Effector CD4-positive, alpha-beta T cell (primary cell): ENCODE data around the gene SCRT2. TPM values are rescaled to one million over a fixed set of nuclear protein-coding genes. Genes with fewer than 3 reads are reported as not detected.
"Not testable (repeated sequence)": the region's sequence is repeated elsewhere in the genome, so short reads cannot be mapped to it uniquely, and the experiment has no call there.

Experiments used
- DNase-seq: peaks from one replicate; pipeline ENCODE4 v3.0.0-alpha.2; 2020
- total RNA-seq: gene quantifications from one replicate; lab custom pipeline; 2026; lab: John Stamatoyannopoulos, UW

SCRT2 gene
- not detected for total RNA-seq

- DNase-seq = peak; percentile 33
Observed at GRCh38 chr20:675453-676314, at the start of gene SCRT2. Gene SCRT2, minus strand, starts transcription at chr20:675802. Its CDS starts 201 bp downstream, at chr20:675601.

DNA sequence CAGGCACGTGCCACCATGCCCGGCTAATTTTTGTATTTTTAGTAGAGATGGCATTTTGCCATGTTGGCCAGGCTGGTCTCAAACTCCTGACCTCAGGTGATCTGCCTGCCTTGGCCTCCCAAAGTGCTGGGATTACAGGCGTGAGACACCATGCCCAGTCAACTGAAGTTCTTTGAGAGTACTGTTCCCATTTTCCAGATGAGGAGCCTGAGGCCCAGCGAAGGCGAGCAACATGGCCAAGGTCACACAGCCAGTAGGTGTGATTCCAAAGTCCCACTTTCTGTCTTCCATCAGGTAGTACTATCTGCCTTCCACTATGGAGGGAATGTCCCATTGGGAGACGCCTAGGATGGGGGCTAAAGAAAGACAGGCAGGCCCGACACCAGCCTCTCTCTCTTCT lies 49.2 kb upstream of the SCRT2 start:
- DNase-seq = not testable (repeated sequence)

DNA sequence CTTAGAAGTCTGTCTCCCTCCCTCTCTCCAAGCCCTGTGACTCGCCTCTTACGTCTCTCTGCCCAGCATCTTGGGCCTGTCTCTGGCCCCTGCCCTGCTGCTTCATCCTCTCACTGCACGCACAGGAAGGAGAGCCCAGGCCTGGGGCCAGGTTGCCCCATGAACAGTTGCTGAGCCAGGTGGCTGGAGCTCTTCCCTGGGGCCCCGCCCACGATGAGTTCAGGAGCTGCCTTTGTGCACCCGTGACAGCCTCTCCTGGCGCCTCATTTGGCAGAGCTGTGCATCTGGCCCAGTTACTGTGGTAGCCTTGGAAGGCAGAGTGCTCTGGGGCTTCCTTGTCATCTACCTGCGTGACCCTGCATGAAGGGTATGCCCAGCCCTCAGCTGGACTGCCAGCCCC lies 48.2 kb upstream of the SCRT2 start:
- DNase-seq = no peak

- no peak for DNase-seq
Observed at GRCh38 chr20:722822-723644, 47.4 kb upstream of the SCRT2 start.

- DNase-seq = no peak
Observed at GRCh38 chr20:721876-722275, 46.3 kb upstream of the SCRT2 start.

DNA sequence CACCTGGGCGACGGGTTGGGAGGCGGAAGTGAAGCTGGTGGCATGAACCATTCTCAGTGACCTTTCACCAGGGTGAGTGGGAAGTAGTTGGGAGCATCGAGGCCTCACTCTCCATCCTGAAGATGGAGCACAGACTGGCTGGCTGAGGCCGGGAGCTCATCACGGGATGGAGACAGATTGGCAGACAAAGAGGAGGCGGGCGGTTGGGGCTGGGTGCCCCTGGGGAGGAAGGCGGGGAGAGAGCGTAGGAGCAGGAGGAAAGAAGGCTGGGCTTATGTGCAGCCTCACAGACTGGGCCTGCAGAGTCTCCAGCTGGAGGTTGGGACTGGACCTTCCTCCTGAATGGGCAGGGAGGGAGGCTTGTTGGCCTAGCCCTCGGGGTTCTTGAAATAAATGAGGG lies 44.2 kb upstream of the SCRT2 start:
- no peak for DNase-seq

DNA sequence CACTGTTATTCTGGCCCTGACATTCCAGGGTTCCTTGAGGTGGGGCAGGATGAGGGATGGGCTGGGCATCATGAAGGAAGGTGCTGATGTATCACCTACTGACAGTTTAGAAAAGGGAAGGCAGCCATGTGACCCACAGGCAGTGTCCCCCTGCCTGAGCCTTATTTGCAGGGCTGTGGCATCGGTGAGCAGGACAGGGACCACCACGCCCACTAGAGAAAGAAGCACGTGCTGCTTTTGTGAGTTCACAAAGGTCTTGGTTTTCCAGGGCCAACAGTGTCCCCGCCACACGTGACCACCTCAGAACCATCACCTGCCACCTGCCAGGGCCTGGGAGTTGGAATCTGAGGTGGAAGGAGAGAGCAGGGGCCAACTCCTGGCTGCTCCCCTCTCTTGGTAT lies 43.5 kb upstream of the SCRT2 start:
- no peak for DNase-seq

GRCh38 chr20:717832-718231 lies 42.2 kb upstream of the SCRT2 start:
- DNase-seq = no peak

GRCh38 chr20:717271-717670 lies 41.7 kb upstream of the SCRT2 start:
- DNase-seq = no peak

- DNase-seq = no peak
Observed at GRCh38 chr20:714453-714852, 38.9 kb upstream of the SCRT2 start.

DNA sequence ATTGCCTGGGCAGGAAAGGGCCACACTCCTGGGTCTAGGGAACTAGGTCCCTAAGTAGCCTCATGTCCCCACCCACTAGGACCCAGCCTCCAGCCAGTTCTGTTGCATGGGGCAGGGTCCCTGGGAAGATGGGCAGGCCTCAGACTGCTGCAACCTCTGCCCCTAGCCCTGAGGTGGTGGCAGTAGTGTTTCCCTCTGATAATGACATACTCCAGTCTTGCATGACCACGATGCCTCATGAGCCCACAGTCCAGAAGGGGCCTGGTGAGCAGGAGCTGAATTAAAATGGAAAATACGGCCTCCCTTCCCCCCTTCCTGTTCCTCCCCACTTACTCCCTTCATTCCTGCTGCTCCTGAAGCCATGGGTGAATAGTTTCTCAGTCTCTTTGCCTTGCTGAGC lies 36.0 kb upstream of the SCRT2 start:
- no peak for DNase-seq

GRCh38 chr20:710780-711450 lies 35.3 kb upstream of the SCRT2 start:
- DNase-seq = no peak

DNA sequence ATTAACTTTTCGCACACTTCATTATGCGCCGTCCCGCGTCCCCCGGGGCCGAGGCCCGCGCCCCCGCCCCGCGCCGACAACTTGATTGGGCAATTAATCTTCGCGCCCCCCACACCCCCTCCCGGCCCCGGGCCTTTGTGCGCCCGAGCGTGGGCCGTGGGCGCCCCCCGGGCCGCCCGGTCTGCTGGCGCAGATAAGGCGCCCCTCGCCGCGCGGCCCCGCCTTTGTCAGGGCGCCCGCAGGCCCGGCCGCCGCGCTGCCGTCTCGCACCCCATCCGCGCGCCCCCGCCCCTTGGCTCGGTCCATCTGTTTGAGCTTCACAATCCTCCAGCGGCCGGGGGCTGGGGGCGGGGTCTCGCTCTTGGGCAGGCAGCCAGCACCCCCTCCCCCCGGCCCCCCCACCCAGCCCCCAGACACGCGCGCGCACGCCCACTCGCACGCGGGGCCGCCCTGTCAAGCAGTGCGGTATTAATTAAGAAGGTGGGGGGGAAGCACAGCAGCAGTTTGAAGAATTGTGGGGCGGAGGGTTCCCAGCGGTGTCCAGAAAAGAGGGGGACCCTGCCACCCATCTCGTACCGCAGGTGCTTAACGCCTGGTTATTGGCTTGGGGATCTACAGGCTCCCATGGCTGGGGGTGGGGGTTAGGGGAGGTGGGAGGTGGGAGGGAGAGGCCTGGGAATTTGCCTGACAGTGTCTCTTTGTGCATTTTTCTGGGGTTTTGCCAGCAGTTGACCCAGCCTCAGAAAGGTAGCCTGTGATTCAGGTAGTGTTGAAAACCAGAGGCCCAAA lies 34.6 kb upstream of the SCRT2 start:
- no peak for DNase-seq

DNA sequence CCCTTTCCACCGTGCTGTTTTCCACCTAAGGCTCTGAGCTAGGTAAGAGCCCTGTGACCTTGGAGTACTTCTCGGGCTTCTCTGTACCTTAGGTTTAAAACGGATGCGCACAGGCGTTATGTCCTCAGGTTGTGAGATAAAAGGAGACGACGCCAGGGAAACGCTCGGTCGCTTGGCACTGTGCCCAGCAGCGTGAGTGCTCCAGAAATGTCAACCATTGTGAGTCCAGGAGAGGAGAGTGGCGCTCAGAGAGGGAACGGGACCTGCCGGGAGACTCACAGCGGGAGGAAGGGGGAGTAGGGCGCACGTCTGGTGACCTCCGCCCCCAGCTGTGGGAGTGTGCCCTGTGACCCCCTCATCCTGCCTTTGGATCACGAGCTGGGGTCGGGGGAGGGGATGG lies 33.8 kb upstream of the SCRT2 start:
- DNase-seq = no peak

- no peak for DNase-seq
Observed at GRCh38 chr20:708956-709355, 33.4 kb upstream of the SCRT2 start.

- DNase-seq = no peak
Observed at GRCh38 chr20:707451-708110, 32.0 kb upstream of the SCRT2 start.

- DNase-seq = no peak
Observed at GRCh38 chr20:706366-706885, 30.8 kb upstream of the SCRT2 start.

DNA sequence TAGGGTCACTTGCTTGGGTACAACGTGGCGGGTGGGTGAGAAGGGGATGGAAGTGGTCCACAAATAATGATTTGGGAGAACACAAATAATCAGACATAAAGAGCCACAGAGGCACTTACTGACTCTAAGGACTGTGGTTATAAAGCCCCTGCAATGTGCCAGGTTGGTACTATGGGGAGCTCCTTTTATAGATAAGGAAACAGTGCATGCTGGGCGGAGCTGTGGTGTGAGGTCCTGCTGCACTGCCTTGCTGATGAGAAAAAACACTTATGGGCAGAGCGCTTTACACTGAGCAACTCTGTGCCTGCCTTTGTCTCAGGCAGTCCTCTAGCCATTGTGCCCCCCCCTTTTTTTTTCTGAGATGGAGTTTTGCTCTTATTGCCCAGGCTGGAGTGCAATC lies 29.1 kb upstream of the SCRT2 start:
- no peak for DNase-seq

GRCh38 chr20:703426-703825 lies 27.8 kb upstream of the SCRT2 start:
- DNase-seq = no peak

DNA sequence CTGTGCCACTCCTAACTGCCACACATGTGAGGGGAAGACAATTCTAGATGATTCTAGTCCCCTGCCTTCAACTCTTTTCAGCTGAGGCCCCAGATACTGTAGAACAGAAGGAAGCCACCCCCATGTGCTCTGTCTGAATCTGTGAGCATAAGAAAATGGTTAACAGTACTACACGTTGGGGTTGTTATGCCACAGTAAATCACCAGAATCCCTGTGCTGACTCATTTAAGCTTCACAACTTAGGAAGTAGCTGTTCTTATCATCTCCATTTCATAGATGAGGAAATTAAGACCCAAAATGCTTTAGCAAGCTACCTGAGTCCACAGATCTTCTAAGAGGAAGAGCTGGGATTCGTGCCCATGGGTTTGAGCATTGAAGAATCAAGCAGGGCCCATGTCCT lies 27.4 kb upstream of the SCRT2 start:
- DNase-seq = no peak

DNA sequence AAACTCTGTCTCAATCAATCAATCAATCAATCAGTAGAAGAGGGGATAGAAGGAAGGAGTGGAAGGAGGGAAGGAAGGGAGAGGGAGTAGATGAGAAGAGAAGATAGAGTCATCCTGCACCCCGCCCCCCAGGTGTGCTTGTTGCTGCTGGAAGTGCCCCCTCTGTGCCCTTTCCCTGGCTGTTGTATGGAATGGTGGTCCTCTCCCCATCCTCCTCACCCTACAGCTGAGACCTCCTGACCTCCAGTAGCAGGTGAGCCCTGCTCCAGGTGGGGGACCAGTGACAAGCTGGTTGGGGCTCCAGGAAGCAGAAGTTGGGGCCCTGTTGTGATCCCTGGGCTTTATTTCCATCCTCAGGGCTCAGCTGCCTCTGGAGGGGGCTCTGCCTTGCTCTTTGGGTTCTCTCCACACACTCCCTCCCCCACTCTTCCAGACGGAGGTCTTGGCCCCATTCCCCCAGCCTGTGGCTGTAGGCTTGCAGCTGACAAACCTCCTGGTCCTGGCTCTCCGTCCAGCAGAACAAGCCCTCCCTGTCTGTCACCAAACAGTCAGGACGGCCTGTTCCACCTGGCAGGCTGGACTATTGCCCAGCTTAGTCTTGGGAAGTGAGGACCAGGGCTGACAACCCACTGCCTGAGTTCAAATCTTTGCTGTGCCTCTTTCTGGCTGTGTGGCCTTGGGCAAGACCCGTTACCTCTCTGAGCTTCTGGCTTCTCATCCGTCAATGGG lies 26.0 kb upstream of the SCRT2 start:
- no peak for DNase-seq
